ENCODE data around the gene KLHDC4. TPM values are rescaled to one million over a fixed set of nuclear protein-coding genes. Genes with fewer than 3 reads are reported as not detected.
"Not testable (repeated sequence)": the region's sequence is repeated elsewhere in the genome, so short reads cannot be mapped to it uniquely, and the experiment has no call there.

KLHDC4 gene
- total RNA-seq, 1 donor from 2014 or later, result 20.5 TPM

GRCh38 chr16:87684711-87685404 lies 80.9 kb downstream of the KLHDC4 start:
- no peak for TF ChIP-seq CTCF (IDR thresholded peaks at IDR 0.05)
- Mint-ChIP-seq H3K4me1 (ENCODE audit: low read depth) (peaks cover 11% of the 10 kb centered on the region), H3K27ac (ENCODE audit: unreplicated experiment) (no peak overlapping the region), H3K27me3 (ENCODE audit: low read depth) (peaks cover 12% of the 10 kb centered on the region), H3K36me3 (ENCODE audit: low read depth) (no peaks in the 10 kb centered on the region), H3K9me3 (ENCODE audit: low read depth) (no peaks in the 10 kb centered on the region), H3K4me3 (ENCODE audit: unreplicated experiment) (no peak overlapping the region)
- DNase-seq (ENCODE audit: low spot score), result no peak

- H3K4me1 Mint-ChIP-seq (ENCODE audit: low read depth), result peaks cover 11% of the 10 kb centered on the region
- no peaks in the 10 kb centered on the region for H3K36me3 Mint-ChIP-seq (ENCODE audit: low read depth)
- peaks cover 12% of the 10 kb centered on the region for H3K27me3 Mint-ChIP-seq (ENCODE audit: low read depth)
- TF ChIP-seq CTCF (IDR thresholded peaks at IDR 0.05), result no peak
- no peaks in the 10 kb centered on the region for H3K9me3 Mint-ChIP-seq (ENCODE audit: low read depth)
- no peak overlapping the region for H3K27ac Mint-ChIP-seq (ENCODE audit: unreplicated experiment)
- H3K4me3 Mint-ChIP-seq (ENCODE audit: unreplicated experiment), result no peak overlapping the region
- no peak for DNase-seq (ENCODE audit: low spot score)
Observed at GRCh38 chr16:87684106-87684677, 81.6 kb downstream of the KLHDC4 start.

GRCh38 chr16:87682852-87683399 lies 82.9 kb downstream of the KLHDC4 start:
- no peak for TF ChIP-seq CTCF (IDR thresholded peaks at IDR 0.05)
- no peaks in the 10 kb centered on the region for H3K9me3 Mint-ChIP-seq (ENCODE audit: low read depth)
- H3K27me3 Mint-ChIP-seq (ENCODE audit: low read depth), result peaks cover 15% of the 10 kb centered on the region
- no peak overlapping the region for H3K4me3 Mint-ChIP-seq (ENCODE audit: unreplicated experiment)
- H3K27ac Mint-ChIP-seq (ENCODE audit: unreplicated experiment), result no peak overlapping the region
- DNase-seq (ENCODE audit: low spot score), result no peak
- H3K4me1 Mint-ChIP-seq (ENCODE audit: low read depth), result peaks cover 11% of the 10 kb centered on the region
- H3K36me3 Mint-ChIP-seq (ENCODE audit: low read depth), result no peaks in the 10 kb centered on the region

GRCh38 chr16:87681981-87682570 lies 83.7 kb downstream of the KLHDC4 start:
- no peak overlapping the region for H3K27ac Mint-ChIP-seq (ENCODE audit: unreplicated experiment)
- no peaks in the 10 kb centered on the region for H3K9me3 Mint-ChIP-seq (ENCODE audit: low read depth)
- no peaks in the 10 kb centered on the region for H3K36me3 Mint-ChIP-seq (ENCODE audit: low read depth)
- no peak overlapping the region for H3K4me3 Mint-ChIP-seq (ENCODE audit: unreplicated experiment)
- peaks cover 11% of the 10 kb centered on the region for H3K4me1 Mint-ChIP-seq (ENCODE audit: low read depth)
- peaks cover 19% of the 10 kb centered on the region for H3K27me3 Mint-ChIP-seq (ENCODE audit: low read depth)
- TF ChIP-seq CTCF (IDR thresholded peaks at IDR 0.05), result peak; percentile 57
- DNase-seq (ENCODE audit: low spot score), result no peak

- H3K36me3 Mint-ChIP-seq (ENCODE audit: low read depth); H3K27ac Mint-ChIP-seq (ENCODE audit: unreplicated experiment); H3K4me3 Mint-ChIP-seq (ENCODE audit: unreplicated experiment); H3K9me3 Mint-ChIP-seq (ENCODE audit: low read depth); DNase-seq (ENCODE audit: low spot score): not testable (repeated sequence)
- Mint-ChIP-seq H3K4me1 (ENCODE audit: low read depth) (peaks cover 11% of the 10 kb centered on the region), H3K27me3 (ENCODE audit: low read depth) (peaks cover 21% of the 10 kb centered on the region)
Observed at GRCh38 chr16:87681051-87681602, 84.7 kb downstream of the KLHDC4 start.

All from chondrocyte (in vitro differentiated cells).